Liver (tissue), 3 donors: Measurements from ENCODE around the gene SFXN5.

Experiments
- HNF4A ChIP-seq, 2 donors: conservative IDR thresholded peaks; 2 replicates each; pipeline ENCODE4 v1.6.1; 2016; ENCODE audit warnings: antibody characterized with exemption in 2 of 2, mild to moderate bottlenecking in 2 of 2
- JUND ChIP-seq, 2 donors: IDR thresholded peaks; 2 replicates each; pipeline ENCODE4 v1.6.1; 2016; ENCODE audit warnings: antibody characterized with exemption in 2 of 2
- MAX ChIP-seq: IDR thresholded peaks from 2 replicates; pipeline ENCODE4 v1.6.1; 2016; ENCODE audit warnings: antibody characterized with exemption
- RAD21 ChIP-seq, 2 donors: IDR thresholded peaks; 2 replicates each; pipeline ENCODE4 v1.6.1; 2016; ENCODE audit warnings: antibody characterized with exemption in 2 of 2, mild to moderate bottlenecking in 2 of 2
- TAF1 ChIP-seq: conservative IDR thresholded peaks from 2 replicates; pipeline ENCODE4 v1.6.1; 2016; ENCODE audit warnings: antibody characterized with exemption, mild to moderate bottlenecking
- ZBTB33 ChIP-seq: IDR thresholded peaks from 2 replicates; pipeline ENCODE4 v1.6.1; 2016; ENCODE audit warnings: antibody characterized with exemption
- TF ChIP-seq, protein P1 (sequence below): fragments of 150-350 bp; IDR thresholded peaks from 2 replicates; pipeline ENCODE4 v1.5.1; 2017; ENCODE audit warnings: improper control_type of control experiment, low read depth, low read length; ENCODE audit not compliant: missing input control
- donor health status: healthy.
- donor health status: healthy.

- TF ChIP-seq, protein P1, sequence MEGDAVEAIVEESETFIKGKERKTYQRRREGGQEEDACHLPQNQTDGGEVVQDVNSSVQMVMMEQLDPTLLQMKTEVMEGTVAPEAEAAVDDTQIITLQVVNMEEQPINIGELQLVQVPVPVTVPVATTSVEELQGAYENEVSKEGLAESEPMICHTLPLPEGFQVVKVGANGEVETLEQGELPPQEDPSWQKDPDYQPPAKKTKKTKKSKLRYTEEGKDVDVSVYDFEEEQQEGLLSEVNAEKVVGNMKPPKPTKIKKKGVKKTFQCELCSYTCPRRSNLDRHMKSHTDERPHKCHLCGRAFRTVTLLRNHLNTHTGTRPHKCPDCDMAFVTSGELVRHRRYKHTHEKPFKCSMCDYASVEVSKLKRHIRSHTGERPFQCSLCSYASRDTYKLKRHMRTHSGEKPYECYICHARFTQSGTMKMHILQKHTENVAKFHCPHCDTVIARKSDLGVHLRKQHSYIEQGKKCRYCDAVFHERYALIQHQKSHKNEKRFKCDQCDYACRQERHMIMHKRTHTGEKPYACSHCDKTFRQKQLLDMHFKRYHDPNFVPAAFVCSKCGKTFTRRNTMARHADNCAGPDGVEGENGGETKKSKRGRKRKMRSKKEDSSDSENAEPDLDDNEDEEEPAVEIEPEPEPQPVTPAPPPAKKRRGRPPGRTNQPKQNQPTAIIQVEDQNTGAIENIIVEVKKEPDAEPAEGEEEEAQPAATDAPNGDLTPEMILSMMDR = no peak
- TF ChIP-seq HNF4A (conservative IDR thresholded peaks at IDR 0.05) = peak; percentile 68 to 77
- TF ChIP-seq JUND (IDR thresholded peaks at IDR 0.05) = no peak
- no peak for TF ChIP-seq MAX
- TF ChIP-seq TAF1 = no peak
- TF ChIP-seq ZBTB33 = no peak
- no peak for TF ChIP-seq RAD21 (IDR thresholded peaks at IDR 0.05)
These were observed 88.6 kb downstream of the SFXN5 start for GRCh38 chr2:72982781-72983499.
